Activated CD4-positive, CD25-positive, alpha-beta regulatory T cell (primary cell): ENCODE data around the gene PTPN2.
"Not testable (repeated sequence)": the region's sequence is repeated elsewhere in the genome, so short reads cannot be mapped to it uniquely, and the experiment has no call there.

Source experiments
- DNase-seq, 4 experiments: peaks; one replicate each; lab custom pipeline; 2025; lab: John Stamatoyannopoulos, UW

Gene PTPN2

GRCh38 chr18:12772111-12772510 is 111.9 kb downstream of the PTPN2 start:
- DNase-seq: no peak

DNA sequence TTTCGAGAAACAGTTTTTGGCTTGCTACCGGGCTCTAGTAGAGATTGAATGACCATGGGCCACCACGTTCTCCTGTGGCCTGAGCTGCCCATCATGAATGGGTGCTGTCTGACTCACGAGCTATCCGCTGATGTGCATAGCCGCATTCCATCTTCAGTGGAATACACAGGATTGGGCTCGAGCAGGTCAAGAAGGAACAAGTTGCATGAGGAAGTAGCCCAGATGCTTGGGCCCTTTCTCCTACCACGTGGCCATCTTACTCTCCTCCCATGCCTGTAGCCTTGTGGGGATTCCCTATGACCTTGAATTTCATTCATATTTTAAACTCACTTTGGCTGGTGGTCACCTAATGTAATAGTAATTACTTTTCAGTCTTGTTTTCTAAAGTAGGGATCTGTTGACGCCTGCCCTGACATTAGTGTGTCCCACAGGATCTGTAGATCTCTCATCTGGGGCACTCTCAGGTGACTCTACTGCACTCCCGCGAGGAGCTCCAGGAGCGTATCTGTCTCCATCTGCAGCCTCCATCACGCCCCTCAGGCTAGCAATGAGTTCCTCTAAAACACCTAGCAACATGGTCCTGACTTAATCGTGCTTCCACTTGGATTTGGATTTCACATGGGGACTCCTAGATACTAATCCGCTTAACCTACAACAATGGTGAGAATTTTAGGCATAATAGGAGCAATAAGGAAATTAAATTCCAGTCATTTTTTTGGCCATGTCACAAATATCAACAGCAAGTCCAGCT is 113.4 kb downstream of the PTPN2 start:
- no peak for DNase-seq

- no peak for DNase-seq
These were observed 114.2 kb downstream of the PTPN2 start for GRCh38 chr18:12769644-12770440.

DNA sequence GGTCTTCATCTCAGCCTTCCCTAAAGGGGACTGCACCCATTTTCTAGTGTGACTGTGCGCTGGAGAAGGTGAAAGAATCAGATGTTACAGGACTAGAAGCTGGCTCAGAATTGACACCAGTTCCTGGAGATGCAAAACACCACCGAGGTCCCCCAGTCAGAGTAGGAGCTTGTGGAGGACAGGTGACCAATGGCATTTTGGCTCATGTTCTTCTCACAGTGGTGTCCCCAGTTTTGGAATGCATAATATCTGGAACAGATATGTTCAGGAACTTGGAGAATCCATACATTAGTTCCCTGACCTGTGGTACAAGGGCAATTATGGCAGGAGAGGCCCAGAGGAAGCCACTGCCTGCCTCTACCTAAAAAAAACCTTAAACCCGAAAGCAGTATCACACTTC is 114.9 kb downstream of the PTPN2 start:
- DNase-seq: no peak

- DNase-seq: no peak
These were observed 115.4 kb downstream of the PTPN2 start for GRCh38 chr18:12768625-12769024.

GRCh38 chr18:12767580-12768155 is 116.4 kb downstream of the PTPN2 start:
- DNase-seq: no peak

DNA sequence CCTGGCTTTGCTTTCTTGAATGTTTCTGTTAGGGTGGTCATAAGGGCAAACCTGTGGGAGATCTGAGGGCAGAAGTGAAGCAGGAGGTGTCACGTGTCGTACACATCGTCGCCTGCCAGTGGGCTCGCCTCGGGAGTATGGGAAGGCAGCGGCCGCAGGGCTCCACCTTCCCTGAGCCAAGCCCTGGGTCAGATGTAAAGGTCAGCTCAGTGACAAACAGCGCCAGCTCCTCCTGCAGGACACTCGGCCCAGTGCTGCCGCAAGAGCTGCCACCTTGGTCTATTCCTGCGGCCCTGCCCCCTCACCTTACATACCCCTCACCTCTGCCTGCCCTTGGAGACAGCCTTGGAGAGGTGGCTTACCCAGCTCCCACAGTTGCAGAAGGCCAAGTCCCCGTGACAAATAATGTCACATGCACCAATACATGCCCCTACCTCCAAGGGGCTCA is 117.0 kb downstream of the PTPN2 start:
- DNase-seq: no peak

GRCh38 chr18:12765586-12765985 is 118.5 kb downstream of the PTPN2 start:
- DNase-seq: no peak

GRCh38 chr18:12765126-12765525 is 118.9 kb downstream of the PTPN2 start:
- DNase-seq: no peak

GRCh38 chr18:12758566-12758965 is 125.5 kb downstream of the PTPN2 start:
- not testable (repeated sequence) for DNase-seq

DNA sequence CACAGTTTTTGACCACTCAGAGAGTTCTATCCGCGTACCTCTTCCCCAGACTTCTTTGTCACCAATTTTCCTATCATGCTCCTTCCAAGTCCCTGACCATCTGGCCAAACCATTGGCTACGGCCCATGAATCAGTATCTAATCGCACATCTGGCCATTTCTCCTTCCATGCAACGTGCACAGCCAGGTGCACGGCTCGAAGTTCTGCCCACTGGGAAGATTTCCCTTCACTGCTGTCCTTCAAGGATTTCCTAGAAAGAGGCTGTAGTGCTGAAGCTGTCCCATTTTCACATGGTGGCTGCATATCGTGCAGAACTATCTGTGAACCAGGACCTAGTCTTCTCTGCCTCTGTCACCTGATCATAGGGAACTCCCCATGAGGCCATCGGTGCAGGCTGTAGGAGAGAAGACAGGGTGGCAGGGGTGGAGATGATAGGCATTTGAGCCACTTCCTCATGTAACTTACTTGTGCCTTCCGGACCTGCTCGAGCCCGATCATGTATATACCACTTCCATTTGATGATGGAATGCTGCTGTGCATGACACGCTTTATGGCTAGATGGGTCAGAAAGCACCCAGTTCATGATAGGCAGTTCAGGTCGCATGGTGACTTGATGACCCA is 127.3 kb downstream of the PTPN2 start:
- DNase-seq: not testable (repeated sequence)

DNA sequence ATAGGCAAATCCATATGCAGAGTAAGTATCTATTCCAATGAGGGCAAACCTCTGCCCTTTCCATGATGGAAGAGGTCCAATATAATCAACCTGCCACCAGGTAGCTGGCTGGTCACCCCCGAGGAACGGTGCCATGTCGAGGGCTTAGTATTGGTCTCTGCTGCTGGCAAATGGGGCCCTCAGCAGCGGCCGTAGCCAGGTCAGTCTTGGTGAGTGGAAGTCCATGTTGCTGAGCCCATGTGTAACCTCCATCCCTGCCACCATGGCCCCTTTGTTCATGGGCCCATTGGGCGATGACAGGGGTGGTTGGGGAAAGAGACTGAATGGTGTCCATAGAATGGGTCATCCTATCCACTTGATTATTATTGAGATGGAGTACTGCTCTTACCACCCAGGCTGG is 128.4 kb downstream of the PTPN2 start:
- DNase-seq: not testable (repeated sequence)

DNA sequence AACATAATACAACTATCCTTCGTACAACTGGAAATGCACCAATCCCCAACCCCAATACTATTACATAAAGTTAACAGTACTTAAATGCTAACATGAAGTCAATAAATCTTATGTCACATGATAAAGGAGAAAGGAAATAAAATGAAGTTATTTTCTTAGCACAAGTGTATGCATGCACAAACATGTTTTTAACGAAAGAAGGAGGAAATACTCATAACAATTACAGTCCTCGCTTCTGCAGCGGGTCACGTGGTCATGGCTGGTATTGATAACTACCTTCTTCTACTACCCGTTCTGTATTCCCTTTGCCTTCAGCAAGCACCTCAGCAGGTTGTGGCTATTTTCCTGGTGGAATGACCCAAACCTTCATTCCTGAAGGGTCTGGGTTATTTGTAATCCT is 129.5 kb downstream of the PTPN2 start:
- DNase-seq: no peak

DNA sequence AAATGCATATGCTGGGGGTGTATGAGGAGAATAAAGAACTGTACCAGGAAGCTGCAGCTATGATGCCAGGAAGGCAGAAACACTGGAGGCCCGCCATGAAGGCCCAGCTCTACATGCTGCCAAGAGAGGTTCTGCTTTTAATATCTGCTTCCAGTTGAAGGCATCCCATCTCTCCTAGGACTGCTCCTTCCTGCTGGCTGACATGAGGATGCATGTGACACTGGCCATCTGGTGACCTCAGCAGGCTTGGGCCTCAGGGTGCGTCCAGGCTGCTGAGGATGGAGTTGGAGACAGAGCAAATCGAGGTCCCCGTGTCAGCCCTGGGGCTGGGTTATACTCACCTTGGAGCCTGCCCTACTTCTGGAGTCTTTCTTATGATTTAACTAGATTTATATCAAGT is 132.1 kb downstream of the PTPN2 start:
- DNase-seq: no peak

GRCh38 chr18:12751503-12751884 is 132.5 kb downstream of the PTPN2 start:
- DNase-seq: no peak

DNA sequence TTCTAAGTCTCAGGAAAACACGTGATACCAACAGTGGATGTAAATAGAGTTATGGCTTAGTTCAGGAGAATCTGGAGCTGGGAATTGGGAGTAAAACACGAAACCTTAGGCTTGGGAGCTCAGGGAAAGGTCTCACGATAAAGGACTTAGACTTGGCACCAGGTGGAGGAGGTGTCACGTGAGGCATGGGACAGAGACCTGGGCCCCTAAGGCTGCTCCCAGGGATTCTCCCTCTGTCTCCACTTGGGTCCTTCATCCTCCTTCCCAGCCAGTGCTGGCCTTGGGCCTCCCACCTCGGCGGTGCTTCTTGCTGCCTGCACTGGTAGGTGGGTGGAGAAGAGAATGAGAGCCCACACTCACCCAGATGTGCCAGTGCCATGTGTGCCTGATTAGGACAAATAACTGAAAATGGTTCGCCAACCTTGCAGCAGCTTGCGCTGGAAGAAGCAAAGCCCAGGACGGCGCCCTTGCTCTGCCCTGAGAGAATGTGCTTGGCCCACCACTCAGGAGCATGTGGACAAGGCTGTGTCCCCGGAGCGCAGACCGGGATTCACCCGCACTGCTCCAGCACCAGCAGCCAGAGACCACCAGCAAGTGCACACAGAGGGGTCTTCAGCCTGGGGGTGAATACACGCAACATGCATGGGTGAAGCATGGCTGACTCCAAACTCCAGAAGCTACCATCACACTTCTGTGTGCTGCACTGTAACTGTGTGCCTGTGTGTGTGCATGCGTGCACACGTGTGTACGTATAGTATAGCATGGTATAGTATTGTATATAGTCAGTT is 133.1 kb downstream of the PTPN2 start:
- DNase-seq: no peak

DNA sequence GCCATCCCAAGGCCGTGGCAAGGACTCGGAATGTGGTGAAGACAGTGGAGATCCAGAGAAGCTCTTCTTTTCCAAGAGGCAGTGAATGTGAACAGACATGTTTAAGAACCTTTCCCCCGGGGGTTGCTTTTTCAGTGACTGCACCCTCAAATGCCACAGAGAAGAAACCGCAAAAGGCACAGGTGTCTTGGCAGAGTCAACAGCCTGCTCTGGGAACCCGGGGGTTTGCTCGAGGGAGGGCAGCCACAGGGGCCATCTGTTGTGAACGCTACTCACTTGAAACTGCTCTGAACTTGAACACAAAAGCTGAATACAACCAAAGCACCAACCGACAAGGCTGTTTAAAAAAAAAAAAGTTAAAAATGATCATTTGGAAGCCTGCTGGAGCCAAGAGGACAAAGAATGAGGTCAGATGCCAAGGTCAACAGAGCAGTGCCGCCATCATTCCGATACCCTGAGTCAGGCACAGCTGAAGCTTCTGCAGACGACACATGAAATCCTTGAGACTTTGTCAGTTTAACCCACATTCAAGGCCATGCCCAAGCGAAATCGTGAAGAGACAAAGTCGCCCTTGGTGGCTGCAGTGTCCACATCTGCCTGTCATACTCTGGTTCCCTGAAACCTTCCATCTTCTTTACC is 133.8 kb downstream of the PTPN2 start:
- DNase-seq: no peak

DNA sequence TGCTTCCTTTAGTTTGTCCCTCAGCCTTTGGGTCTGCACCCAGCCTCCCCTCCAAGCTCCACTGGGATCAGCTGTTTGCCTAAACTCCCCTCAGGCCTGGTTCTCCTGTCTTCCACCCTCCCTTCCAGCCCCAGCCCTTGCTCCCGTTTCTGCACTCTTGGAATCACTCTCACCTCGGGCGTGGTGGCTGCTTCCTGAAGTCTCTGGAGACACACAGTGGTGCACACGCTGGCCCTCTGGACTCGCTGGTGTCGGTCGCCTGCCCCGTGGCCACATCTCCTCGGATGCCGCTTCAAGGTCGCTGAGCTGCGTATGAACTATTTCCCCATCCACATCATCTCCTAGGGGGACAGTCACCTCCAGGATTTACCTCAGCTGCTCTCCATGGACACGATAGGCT is 134.9 kb downstream of the PTPN2 start:
- DNase-seq: no peak

- no peak for DNase-seq
These were observed 135.4 kb downstream of the PTPN2 start for GRCh38 chr18:12748671-12749070.

GRCh38 chr18:12747530-12748315 is 136.3 kb downstream of the PTPN2 start:
- DNase-seq: no peak
